ENCODE data around the gene CPT1A. TPM values are rescaled to one million over a fixed set of nuclear protein-coding genes. Genes with fewer than 3 reads are reported as not detected.

The CPT1A gene
- total RNA-seq, 4 donors from 2014 or later = 6.9 to 32.1 (median 12.9) TPM

DNA sequence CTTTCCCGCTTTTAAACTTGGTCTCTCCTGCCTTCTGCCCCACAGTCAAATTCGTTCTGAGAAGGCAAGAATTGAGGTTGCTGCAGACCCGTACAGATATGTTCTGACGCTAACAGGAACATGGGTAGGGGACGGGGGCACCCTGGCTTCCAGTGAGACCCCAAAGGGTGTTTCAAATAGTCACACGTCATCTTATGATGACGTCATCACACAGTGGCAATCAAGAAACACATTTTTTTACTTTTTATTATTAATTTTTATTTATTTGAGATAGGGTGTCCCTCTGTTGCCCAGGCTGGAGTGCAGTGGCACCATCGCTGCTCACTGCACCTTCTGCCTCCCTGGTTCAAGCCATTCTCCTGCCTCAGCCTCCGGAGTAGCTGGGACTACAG is 67.5 kb downstream of the CPT1A start:
- in situ Hi-C loops (cut with MboI; ENCODE audit: low sequenced_read_pairs in 4 of 4) = loop anchor here in 1 of 4 donors (25.0 kb wide), 1 partner anchor 88 kb away; no protein-coding TSS in a partner anchor
- DNase-seq = no peak
- Histone ChIP-seq H3K36me3 (peaks cover 0 to 94% of the 10 kb centered on the region in 2 donors), H3K4me1 (no peaks in the 10 kb centered on the region), H3K9me3 (no peaks in the 10 kb centered on the region), H3K4me3 (no peak overlapping the region), H3K27me3 (no peaks in the 10 kb centered on the region), H3K27ac (no peak overlapping the region)
- intact Hi-C loops (cut with DNase I; ENCODE audit: low total_unique reads) = no loop called here
- ATAC-seq = no peak
- TF ChIP-seq, protein P1, sequence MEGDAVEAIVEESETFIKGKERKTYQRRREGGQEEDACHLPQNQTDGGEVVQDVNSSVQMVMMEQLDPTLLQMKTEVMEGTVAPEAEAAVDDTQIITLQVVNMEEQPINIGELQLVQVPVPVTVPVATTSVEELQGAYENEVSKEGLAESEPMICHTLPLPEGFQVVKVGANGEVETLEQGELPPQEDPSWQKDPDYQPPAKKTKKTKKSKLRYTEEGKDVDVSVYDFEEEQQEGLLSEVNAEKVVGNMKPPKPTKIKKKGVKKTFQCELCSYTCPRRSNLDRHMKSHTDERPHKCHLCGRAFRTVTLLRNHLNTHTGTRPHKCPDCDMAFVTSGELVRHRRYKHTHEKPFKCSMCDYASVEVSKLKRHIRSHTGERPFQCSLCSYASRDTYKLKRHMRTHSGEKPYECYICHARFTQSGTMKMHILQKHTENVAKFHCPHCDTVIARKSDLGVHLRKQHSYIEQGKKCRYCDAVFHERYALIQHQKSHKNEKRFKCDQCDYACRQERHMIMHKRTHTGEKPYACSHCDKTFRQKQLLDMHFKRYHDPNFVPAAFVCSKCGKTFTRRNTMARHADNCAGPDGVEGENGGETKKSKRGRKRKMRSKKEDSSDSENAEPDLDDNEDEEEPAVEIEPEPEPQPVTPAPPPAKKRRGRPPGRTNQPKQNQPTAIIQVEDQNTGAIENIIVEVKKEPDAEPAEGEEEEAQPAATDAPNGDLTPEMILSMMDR (IDR thresholded peaks at IDR 0.05 in 4 of 5, conservative IDR thresholded peaks at IDR 0.05 in 1 of 5) = no peak
- TF ChIP-seq POLR2A (IDR thresholded peaks at IDR 0.05) = no peak

DNA sequence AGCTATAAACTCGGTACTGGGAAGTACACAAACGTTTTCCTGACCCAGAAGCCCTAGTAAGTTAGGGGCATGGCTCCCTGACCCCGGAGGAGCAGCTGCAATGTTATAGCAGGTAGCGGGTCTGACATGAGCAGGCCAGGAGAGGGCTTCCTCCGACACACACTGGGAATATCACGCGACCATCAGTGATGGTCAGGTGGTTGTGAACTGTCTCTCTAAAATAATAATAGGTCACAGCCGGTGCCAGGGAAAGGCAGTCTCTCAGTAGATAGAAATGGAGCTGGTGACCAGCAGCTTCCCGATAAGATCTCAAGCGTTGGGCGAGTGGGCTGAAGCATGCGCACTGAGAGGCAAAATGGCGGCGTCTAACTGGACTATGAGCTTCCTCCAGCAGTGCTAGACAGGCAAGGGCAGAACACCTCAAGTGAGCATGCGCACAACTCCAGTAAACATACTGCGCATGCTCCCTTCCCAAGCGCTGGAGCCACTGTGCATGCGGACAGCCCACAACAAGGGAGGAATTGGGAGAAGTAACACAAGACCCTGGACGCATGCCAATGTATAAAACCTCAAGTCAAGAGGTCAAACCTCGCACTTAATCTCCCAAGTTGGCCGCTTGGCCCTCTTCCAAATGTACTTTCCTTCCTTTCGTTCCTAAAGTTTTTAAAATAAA is 68.1 kb downstream of the CPT1A start:
- no peak overlapping the region for H3K27ac ChIP-seq
- intact Hi-C loops (cut with DNase I; ENCODE audit: low total_unique reads) = no loop called here
- H3K4me1 ChIP-seq = no peaks in the 10 kb centered on the region
- no peaks in the 10 kb centered on the region for H3K9me3 ChIP-seq
- no peak overlapping the region for H3K4me3 ChIP-seq
- no peaks in the 10 kb centered on the region for H3K27me3 ChIP-seq
- peaks cover 0 to 96% of the 10 kb centered on the region in 2 donors for H3K36me3 ChIP-seq
- no peak for DNase-seq
- no peak for ATAC-seq
- TF ChIP-seq, protein P1 (IDR thresholded peaks at IDR 0.05 in 4 of 5, conservative IDR thresholded peaks at IDR 0.05 in 1 of 5) = no peak
- TF ChIP-seq POLR2A (IDR thresholded peaks at IDR 0.05) = no peak
- in situ Hi-C loops (cut with MboI; ENCODE audit: low sequenced_read_pairs in 4 of 4) = loop anchor here in 1 of 4 donors (25.0 kb wide), 1 partner anchor 89 kb away; no protein-coding TSS in a partner anchor

DNA sequence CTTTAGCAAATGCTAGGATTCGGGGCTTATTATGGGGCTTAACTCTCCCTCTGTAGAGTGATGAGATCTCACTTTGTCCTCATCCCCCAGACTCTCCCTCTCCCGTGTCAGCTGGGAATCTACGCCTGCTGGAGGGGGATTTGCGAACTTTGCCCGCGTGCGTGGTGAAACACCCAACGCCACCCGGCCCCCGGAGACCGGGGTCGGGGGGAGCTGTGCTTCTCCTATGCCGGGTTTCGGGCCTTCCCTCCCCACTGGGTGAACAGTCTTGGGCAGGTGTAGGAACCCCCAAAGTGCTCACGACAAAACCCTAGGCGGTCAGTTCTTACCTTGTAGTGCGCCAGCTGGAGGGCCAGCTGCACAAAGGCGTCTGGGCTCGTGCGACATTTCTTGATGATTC is 68.8 kb downstream of the CPT1A start:
- Histone ChIP-seq H3K27ac (no peak overlapping the region), H3K36me3 (peaks cover 0 to 95% of the 10 kb centered on the region in 2 donors), H3K4me3 (no peak overlapping the region), H3K27me3 (no peaks in the 10 kb centered on the region), H3K4me1 (no peaks in the 10 kb centered on the region), H3K9me3 (no peaks in the 10 kb centered on the region)
- in situ Hi-C loops (cut with MboI; ENCODE audit: low sequenced_read_pairs in 4 of 4) (loop anchor here in 1 of 4 donors (25.0 kb wide), 1 partner anchor 89 kb away; no protein-coding TSS in a partner anchor), intact Hi-C loops (cut with DNase I; ENCODE audit: low total_unique reads) (no loop called here)
- no peak for TF ChIP-seq POLR2A (IDR thresholded peaks at IDR 0.05)
- TF ChIP-seq, protein P1 (IDR thresholded peaks at IDR 0.05 in 4 of 5, conservative IDR thresholded peaks at IDR 0.05 in 1 of 5) = no peak
- ATAC-seq (no peak), DNase-seq (no peak)

DNA sequence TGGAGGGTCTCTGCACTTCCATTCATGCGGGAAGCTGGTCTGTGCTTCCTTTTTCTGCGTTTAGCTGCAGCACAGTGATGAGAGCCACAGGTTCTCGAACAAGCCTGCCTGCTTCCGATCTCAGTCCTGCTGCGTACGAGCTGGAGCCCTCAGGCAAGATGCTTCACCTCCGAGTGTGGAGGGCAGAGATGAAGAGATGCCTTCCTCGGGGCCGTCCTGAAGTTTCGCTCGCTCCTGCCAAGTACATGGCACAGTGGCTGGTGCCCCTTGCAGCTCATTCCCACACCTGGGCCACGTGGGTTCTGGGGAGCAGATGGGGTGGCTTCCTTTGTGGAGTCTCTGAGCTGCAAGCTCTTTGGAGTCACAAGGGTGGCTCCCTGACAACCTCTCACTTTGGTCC is 70.9 kb downstream of the CPT1A start:
- intact Hi-C loops (cut with DNase I; ENCODE audit: low total_unique reads) = no loop called here
- no peak overlapping the region for H3K4me3 ChIP-seq
- no peaks in the 10 kb centered on the region for H3K9me3 ChIP-seq
- ATAC-seq (no peak), DNase-seq (no peak)
- H3K27ac ChIP-seq = no peak overlapping the region
- H3K4me1 ChIP-seq = no peaks in the 10 kb centered on the region
- H3K36me3 ChIP-seq = peaks cover 0 to 85% of the 10 kb centered on the region in 2 donors
- TF ChIP-seq, protein P1 (IDR thresholded peaks at IDR 0.05 in 4 of 5, conservative IDR thresholded peaks at IDR 0.05 in 1 of 5) = no peak
- TF ChIP-seq POLR2A (IDR thresholded peaks at IDR 0.05) = no peak
- in situ Hi-C loops (cut with MboI; ENCODE audit: low sequenced_read_pairs in 4 of 4) = loop anchor here in 1 of 4 donors (25.0 kb wide), 1 partner anchor 92 kb away; no protein-coding TSS in a partner anchor
- no peaks in the 10 kb centered on the region for H3K27me3 ChIP-seq
